Sigmoid colon (tissue), 7 donors: Measurements from ENCODE around the gene RBM15. TPM values are rescaled to one million over a fixed set of nuclear protein-coding genes. Genes with fewer than 3 reads are reported as not detected.

Source experiments
- DNase-seq: peaks from one replicate; pipeline ENCODE4 v3.0.0-alpha.2; 2019
- H3K27ac ChIP-seq, 4 donors: fragments of 200-600 bp; sonication (generic); one replicate each; pipeline ENCODE4 v1.5.1; 2016 to 2019; ENCODE audit warnings: mild to moderate bottlenecking in 1 of 4
- H3K27me3 ChIP-seq, 3 donors: fragments of 200-600 bp; sonication (generic); one replicate each; pipeline ENCODE4 v1.5.1; 2019; ENCODE audit warnings: mild to moderate bottlenecking in 1 of 3
- H3K36me3 ChIP-seq, 4 donors: fragments of 200-600 bp; sonication (generic); one replicate each; pipeline ENCODE4 v1.5.1; 2016 to 2019
- H3K4me1 ChIP-seq, 4 donors: fragments of 200-600 bp; sonication (generic); one replicate each; pipeline ENCODE4 v1.5.1; 2017 to 2019
- H3K4me3 ChIP-seq, 4 donors: fragments of 200-600 bp; sonication (generic); one replicate each; pipeline ENCODE4 v1.5.1; 2017 to 2019; ENCODE audit warnings: mild to moderate bottlenecking in 2 of 4, moderate library complexity in 1 of 4
- H3K9me3 ChIP-seq, 4 donors: fragments of 200-600 bp in 3 of 4; sonication (generic) in 3 of 4; one replicate each; pipeline versions ENCODE4 v1.5.1 to v1.6.1; 2013 to 2019
- CTCF ChIP-seq, 4 experiments: fragments of 450-650 bp in 3 of 4; fragments of 200-600 bp in 1 of 4; IDR thresholded peaks; one replicate each; pipeline ENCODE4 v1.5.1; 2016 to 2019; ENCODE audit warnings: antibody characterized with exemption in 4 of 4, mild to moderate bottlenecking in 3 of 4, moderate library complexity in 2 of 4
- EP300 ChIP-seq, 4 donors: sonication (generic); formaldehyde crosslinking; IDR thresholded peaks; one replicate each; pipeline ENCODE4 v1.6.1; 2017; ENCODE audit warnings: antibody characterized with exemption in 4 of 4
- POLR2A ChIP-seq, 2 donors: fragments of 450-650 bp; IDR thresholded peaks; one replicate each; pipeline ENCODE4 v1.6.1; 2016; ENCODE audit warnings: antibody characterized with exemption in 2 of 2, mild to moderate bottlenecking in 2 of 2, moderate library complexity in 2 of 2
- POLR2AphosphoS5 ChIP-seq, 4 donors: sonication (generic); formaldehyde crosslinking; IDR thresholded peaks; one replicate each; pipeline ENCODE4 v1.6.1; 2017; ENCODE audit warnings: antibody characterized with exemption in 4 of 4
- WGBS, 2 donors: extraction: QIAGEN DNeasy Blood & Tissue Kit; methylation state at CpG; one replicate each; pipeline ENCODE4 v1.1.7; 2013; 5-methylcytosine and 5-hydroxymethylcytosine counted together
- intact Hi-C: fragments of 100-400 bp; cut with DNase I; formaldehyde crosslinking; loops from one replicate; pipeline ENCODE4 v1.15.1; 2023
- polyA plus RNA-seq, 3 donors: library from polyadenylated mRNA; stranded (reverse); fragments of 200-250 nt; gene quantifications; one replicate each; pipeline ENCODE4 v1.2.3, GENCODE V29; 2013
- total RNA-seq, 4 donors: library from RNA; depleted of rRNA; stranded (reverse); fragments of >200 nt; gene quantifications; one replicate each; pipeline ENCODE4 v1.1.0, GENCODE V29; 2016
- donor health status: healthy with polysubstance abuse.
- donor health status: Bipolar disorder and iron deficiency.
- donor health status: healthy.

Gene RBM15
- total and polyA plus RNA-seq, 7 donors, result 1.8 to 32.1 (median 23.2) TPM

GRCh38 chr1:110308247-110308646 lies 30.9 kb upstream of the RBM15 start:
- WGBS, 2 donors, result 86 to 88% methylated on average over 3 of the region's 3 CpGs
- peaks cover 0 to 10% (median 7%) of the 10 kb centered on the region in 4 donors for H3K4me1 ChIP-seq
- H3K27ac ChIP-seq, result no peak overlapping the region
- no peaks in the 10 kb centered on the region for H3K9me3 ChIP-seq
- no peaks in the 10 kb centered on the region for H3K27me3 ChIP-seq
- H3K4me3 ChIP-seq, result no peak overlapping the region
- DNase-seq, result no peak
- intact Hi-C loops, result no loop called here
- no peaks in the 10 kb centered on the region for H3K36me3 ChIP-seq
- no peak for TF ChIP-seq POLR2AphosphoS5 (IDR thresholded peaks at IDR 0.05)
- TF ChIP-seq EP300 (IDR thresholded peaks at IDR 0.05), result no peak
- no peak for TF ChIP-seq CTCF (IDR thresholded peaks at IDR 0.05)
- TF ChIP-seq POLR2A (IDR thresholded peaks at IDR 0.05), result no peak

- 95 to 96% methylated on average over 1 of the region's 1 CpG for WGBS, 2 donors
- DNase-seq, result no peak
- H3K4me1 ChIP-seq, result peaks cover 0 to 10% (median 7%) of the 10 kb centered on the region in 4 donors
- no peaks in the 10 kb centered on the region for H3K9me3 ChIP-seq
- intact Hi-C loops, result no loop called here
- TF ChIP-seq CTCF (IDR thresholded peaks at IDR 0.05) (no peak), EP300 (IDR thresholded peaks at IDR 0.05) (no peak), POLR2AphosphoS5 (IDR thresholded peaks at IDR 0.05) (no peak), POLR2A (IDR thresholded peaks at IDR 0.05) (no peak)
- no peaks in the 10 kb centered on the region for H3K27me3 ChIP-seq
- H3K27ac ChIP-seq, result no peak overlapping the region
- no peak overlapping the region for H3K4me3 ChIP-seq
- H3K36me3 ChIP-seq, result no peaks in the 10 kb centered on the region
These were observed 30.0 kb upstream of the RBM15 start for GRCh38 chr1:110309139-110309538.

GRCh38 chr1:110309767-110310166 lies 29.4 kb upstream of the RBM15 start:
- intact Hi-C loops, result loop anchor here (5.0 kb wide), 1 partner anchor 153 kb away; no protein-coding TSS in a partner anchor
- Histone ChIP-seq H3K9me3 (no peaks in the 10 kb centered on the region), H3K27me3 (no peaks in the 10 kb centered on the region), H3K36me3 (no peaks in the 10 kb centered on the region), H3K4me1 (peaks cover 0 to 10% (median 7%) of the 10 kb centered on the region in 4 donors), H3K27ac (no peak overlapping the region), H3K4me3 (no peak overlapping the region)
- TF ChIP-seq POLR2AphosphoS5 (IDR thresholded peaks at IDR 0.05) (no peak), CTCF (IDR thresholded peaks at IDR 0.05) (no peak), EP300 (IDR thresholded peaks at IDR 0.05) (no peak), POLR2A (IDR thresholded peaks at IDR 0.05) (no peak)
- WGBS, 2 donors, result 80 to 83% methylated on average over 3 of the region's 3 CpGs
- no peak for DNase-seq

GRCh38 chr1:110310300-110310699 lies 28.9 kb upstream of the RBM15 start:
- Histone ChIP-seq H3K9me3 (no peaks in the 10 kb centered on the region), H3K4me1 (peaks cover 0 to 10% (median 7%) of the 10 kb centered on the region in 4 donors), H3K36me3 (no peaks in the 10 kb centered on the region), H3K4me3 (no peak overlapping the region), H3K27me3 (no peaks in the 10 kb centered on the region), H3K27ac (no peak overlapping the region)
- DNase-seq, result no peak
- WGBS, 2 donors, result 86 to 93% methylated on average over 7 of the region's 7 CpGs
- TF ChIP-seq POLR2A (IDR thresholded peaks at IDR 0.05) (no peak), EP300 (IDR thresholded peaks at IDR 0.05) (no peak), POLR2AphosphoS5 (IDR thresholded peaks at IDR 0.05) (no peak), CTCF (IDR thresholded peaks at IDR 0.05) (no peak)
- intact Hi-C loops, result loop anchor here (5.0 kb wide), 1 partner anchor 152 kb away; no protein-coding TSS in a partner anchor
